HuH-7 (cell line): ENCODE data around the gene RABL2A.
"Not testable (repeated sequence)": the region's sequence is repeated elsewhere in the genome, so short reads cannot be mapped to it uniquely, and the experiment has no call there.

ENCODE experiments used
- DNase-seq: peaks from one replicate; pipeline ENCODE4 v3.0.0; 2011; ENCODE audit warnings: low spot score

The RABL2A gene

DNA sequence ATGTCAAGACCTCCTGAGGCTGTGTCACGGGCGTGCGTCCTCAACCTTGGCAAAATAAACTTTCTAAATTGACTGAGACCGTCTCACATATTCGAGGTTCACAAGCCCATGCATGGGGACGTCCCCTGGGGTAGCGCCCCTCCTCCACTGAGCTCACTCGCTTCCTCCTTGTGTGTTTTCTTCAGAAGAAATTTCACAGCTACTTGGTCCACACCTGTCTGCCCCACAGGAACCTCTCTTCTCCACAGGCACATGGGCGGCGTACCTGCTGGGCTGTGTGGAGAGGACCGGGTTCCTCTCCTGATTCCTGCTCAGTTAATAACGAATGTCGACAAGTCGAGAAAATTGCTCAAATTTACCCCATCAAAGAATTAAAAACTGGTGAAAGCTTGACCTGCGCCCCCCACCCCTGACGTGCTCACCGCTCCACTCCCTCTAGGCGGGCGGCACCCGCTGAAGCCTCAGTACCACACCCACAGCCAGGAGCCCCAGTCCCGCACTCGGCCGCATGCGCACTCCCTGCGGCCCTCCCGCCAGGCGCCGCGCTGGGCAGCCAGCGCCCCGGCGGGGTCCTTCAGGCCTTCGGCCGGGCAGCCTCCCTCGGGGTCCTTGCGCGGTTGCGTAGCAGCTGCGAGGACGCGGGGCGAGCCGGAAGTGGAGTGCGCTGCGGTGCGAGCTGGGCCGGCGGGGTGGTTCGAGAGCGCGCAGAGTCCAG lies at the start of gene RABL2A:
RABL2A (plus strand) TSS at position 651 of the 715 bp plus-strand sequence. CDS start 1,341 bp downstream, outside the sequence.
- peak; percentile 46 for DNase-seq

DNA sequence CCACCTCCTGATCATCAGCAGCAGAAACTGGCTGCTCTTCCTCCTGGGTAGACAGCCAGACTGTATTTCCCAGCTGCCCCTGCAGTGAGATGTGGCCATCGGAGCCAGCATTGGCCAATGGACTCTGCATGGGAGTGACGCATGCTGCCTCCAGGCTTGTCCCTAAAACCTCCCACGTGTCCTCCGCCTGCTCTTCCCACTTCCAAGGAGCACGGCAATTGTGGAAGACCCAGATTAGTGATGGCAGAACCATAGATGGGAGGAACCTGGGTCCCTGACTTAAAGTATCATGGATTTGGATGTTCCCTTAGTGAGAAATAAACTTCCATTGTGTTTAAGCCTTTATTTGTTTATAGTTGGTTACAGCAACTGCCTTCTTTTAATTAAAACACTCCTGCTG lies 48.6 kb upstream of the RABL2A start:
- DNase-seq, result not testable (repeated sequence)

DNA sequence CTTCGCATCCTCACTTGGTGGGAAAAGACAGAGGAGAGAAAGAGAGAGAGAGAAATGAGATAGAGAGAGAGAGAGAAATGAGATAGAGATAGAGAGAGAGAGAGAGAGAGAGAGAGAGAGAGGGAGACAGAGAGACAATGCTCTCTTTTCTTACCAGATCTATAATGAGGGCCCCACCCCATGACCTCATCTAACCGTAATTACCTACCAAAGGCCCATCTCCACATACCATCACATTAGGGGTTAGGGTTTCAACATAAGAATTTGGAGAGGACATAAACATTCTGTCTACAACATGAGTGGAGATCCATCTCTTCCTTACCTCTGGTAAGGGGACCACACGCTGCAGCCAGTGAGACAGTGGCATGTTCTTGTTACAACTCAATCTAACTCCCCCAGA lies 44.6 kb upstream of the RABL2A start:
- not testable (repeated sequence) for DNase-seq

DNA sequence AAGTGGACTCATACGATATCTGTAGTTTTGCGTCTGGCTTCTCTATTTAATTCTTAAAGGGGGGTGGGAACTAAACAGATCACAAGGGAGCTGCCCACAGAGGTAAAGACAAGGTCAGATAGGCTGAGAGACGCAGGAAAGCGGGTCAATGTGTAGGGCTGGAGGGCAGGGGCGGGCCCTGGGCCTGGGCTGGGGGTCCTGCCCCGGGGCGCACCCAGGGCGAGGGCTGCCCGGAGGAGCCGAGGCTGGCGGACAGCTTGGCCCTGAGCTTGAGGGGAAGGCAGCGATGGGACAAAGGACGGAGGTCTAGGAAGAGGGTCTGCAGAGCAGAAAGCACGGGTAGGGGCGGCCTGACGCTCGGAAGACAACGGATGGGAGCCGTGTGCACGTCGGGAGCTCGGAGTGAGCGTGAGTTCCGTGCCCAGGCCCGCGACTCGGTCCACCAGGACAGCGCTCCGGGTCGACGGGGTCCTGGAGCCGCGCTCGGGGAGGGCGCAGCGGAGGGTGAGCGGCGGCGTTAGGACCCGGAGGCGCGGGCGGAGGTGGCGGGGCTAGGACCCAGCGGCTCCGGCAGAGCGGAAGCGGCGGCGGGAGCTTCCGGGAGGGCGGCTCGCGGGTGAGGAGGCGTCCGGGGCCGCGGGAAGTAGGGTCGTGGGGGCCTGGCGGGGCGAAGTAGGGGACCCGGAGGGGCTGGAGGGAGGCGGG lies 43.4 kb upstream of the RABL2A start:
- peak; percentile 73 for DNase-seq

DNA sequence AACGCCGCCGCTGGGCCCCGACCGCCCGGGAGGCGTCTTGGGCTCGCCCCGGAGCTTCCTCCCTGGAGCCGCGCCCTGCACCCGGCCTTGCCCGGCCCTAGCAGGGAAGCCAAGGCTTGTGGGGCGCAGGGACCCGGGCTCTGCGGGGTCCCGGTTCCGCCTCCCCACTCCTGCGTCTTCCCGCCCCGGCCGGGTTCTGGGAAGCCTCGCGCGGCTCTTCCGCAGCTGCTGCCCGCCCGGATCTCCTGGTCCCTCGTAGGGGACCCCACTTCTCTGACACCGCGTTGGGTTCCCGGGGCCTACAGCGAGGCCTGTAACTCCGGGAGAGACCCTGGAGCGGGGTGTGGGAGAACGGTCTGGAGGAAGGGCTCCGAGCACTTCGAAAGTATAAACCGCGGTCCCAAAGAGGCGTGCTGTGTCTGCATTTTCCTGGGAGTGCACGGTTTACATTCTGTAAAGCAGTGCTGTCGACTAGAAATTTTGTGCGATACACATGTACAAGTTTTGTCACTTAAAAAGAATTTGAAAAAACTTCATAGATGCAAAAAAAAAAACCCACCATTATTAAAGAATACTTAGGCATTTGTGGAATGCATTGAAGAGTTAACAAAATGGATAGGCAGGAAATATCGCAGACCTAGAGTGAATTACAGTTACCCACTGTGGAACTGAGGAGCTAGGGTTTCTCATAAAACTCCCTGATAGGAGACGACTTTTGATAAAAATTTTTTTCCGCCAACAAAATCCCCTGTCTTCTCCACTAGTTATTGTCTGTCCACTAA lies 42.6 kb upstream of the RABL2A start:
- DNase-seq, result not testable (repeated sequence)

DNA sequence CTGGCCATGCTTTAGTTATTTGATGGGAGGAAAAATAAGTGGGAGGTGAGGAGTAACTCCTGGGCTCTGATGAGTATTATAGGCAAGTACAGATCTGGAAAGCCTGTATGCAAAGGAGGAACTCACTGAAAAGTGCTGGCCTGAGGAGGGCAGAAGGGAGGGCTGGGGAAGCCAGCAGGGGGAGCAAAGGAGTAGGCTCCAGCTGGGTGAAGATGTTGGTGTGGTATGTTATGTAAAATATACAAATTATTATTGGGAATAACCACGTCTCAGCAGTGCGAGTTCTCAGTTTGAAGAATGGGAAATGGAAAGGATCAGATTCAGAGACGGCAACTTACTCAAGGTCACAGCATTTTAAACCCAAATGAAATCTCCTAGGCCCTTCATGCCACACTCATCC lies 39.9 kb upstream of the RABL2A start:
- not testable (repeated sequence) for DNase-seq

DNA sequence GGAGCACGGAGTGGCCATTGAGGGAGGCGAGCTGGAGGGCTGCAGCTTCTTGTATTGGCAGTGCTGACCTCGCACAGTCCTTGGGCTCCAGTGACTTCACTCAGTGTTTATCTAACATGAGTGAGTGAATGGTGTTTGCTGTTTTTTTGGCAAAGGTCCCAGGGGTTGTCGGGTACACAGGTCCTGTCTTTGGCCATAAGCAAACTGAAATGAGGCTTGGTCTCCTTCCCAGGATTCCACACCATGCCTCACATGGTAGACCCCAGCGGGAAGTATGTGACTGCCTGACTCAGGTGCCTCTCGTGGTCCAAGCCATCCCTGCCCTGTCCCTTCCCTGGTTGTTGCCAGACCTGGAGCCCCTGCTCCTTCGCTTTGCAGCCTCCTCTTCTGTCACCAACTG lies 37.5 kb upstream of the RABL2A start:
- not testable (repeated sequence) for DNase-seq

DNA sequence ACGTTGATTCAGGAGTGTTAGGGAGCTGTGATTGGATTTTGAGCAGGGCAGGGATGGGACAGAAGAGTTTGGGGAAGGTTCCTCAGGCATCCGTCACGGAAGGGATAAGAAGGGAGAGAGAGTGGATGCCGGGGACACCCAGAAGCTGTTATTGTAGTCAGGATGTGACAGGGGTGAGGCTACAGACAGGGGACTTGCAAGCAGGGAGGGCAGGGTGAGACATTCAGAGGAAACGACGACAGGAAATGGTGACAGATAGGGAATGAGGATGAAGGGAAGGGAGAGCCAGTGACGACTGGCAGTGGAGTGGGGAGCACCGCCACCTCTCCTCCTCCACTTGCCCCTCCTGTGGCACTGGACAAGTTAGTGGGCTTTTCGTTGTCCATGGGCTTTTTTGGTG lies 35.1 kb upstream of the RABL2A start:
- not testable (repeated sequence) for DNase-seq

DNA sequence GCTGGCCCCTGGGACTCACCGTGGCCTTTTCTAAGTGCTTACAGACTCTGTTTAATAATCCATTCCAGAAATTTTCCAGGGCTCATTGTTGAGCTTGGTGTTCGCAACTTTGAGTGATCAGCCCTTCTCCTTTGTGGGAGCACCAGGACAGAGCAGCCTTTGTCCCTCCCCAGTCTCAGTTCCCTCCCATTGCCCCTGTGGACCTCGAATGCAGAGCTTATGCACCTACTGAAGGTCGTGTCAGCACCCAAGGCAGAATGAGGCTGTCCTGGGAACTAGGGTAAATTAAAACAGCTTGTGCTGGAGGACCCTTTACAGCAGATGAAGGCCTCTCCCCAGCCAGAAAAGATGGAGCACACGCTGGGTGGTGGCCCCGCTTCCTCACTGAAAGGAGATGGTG lies 33.8 kb upstream of the RABL2A start:
- DNase-seq, result not testable (repeated sequence)

DNA sequence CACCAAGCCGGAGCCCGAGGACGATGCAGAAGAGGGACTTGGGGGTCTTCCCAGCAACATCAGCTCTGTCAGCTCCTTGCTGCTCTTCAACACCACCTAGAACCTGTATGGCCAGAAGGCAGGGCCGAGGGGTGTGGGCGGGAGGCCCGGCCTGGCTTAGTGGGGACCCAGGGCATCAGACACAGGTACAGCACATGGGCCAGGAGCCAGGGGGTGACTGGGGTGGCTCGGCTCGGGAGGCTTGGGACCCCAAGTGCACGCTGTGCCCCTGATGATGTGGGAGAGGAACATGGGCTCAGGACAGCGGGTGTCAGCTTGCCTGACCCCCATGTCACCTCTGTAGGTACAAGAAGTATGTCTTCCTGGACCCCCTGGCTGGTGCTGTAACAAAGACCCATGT lies 31.3 kb upstream of the RABL2A start:
- not testable (repeated sequence) for DNase-seq

DNA sequence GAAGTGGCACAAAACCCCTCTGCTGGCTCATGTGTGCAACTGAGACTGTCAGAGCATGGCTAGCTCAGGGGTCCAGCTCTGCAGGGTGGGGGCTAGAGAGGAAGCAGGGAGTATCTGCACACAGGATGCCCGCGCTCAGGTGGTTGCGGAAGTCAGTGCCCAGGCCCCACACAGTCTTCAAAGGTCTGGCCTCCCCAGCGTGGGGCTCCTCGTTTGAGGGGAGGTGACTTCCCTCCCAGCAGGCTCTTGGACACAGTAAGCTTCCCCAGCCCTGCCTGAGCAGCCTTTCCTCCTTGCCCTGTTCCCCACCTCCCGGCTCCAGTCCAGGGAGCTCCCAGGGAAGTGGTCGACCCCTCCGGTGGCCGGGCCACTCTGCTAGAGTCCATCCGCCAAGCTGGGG lies 29.9 kb upstream of the RABL2A start:
- not testable (repeated sequence) for DNase-seq

DNA sequence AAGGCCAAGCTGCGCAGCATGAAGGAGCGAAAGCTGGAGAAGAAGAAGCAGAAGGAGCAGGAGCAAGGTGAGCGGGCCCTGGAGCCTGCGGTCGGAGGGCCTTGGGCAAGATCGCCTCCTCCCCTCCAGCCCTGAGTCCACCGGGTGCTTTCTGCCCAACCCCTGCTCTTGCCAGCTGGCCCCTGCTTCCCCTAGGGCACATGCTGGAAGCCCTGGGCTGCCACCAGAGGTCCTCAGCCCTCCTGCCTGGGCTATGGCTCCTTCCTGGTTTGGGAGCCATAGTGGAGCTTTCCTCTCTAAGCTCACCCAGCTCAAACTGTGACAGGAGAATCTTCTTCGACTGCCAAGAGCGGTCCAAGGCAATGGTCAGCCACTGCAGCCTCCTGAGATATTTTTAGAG lies 29.5 kb upstream of the RABL2A start:
- not testable (repeated sequence) for DNase-seq

DNA sequence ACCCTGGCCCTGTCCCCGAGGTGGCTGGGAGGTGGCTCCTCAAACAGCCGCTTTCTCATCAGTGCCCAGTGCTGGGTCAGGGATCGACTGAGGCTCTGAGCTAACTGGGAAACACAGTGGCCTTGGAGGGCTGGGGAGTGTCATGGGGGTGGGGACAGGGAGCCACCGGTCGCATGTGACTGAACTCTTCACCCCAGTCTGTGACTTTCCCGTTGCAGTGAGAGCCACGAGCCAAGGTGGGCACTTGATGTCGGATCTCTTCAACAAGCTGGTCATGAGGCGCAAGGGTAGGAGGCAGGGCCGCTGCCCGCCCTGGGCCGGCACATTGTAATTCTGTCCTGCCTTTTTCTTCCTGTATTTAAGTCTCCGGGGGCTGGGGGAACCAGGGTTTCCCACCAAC lies 28.9 kb upstream of the RABL2A start:
- not testable (repeated sequence) for DNase-seq

DNA sequence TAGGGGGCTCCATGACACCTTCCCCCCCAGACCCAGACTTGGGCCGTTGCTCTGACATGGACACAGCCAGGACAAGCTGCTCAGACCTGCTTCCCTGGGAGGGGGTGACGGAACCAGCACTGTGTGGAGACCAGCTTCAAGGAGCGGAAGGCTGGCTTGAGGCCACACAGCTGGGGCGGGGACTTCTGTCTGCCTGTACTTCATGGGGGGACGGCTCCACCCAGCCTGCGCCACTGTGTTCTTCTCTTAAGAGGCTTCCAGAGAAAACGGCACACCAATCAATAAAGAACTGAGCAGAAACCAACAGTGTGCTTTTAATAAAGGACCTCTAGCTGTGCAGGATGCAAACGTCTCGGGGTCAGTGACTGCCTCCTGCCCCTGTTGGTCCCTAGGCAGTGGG lies 28.3 kb upstream of the RABL2A start:
- not testable (repeated sequence) for DNase-seq

DNA sequence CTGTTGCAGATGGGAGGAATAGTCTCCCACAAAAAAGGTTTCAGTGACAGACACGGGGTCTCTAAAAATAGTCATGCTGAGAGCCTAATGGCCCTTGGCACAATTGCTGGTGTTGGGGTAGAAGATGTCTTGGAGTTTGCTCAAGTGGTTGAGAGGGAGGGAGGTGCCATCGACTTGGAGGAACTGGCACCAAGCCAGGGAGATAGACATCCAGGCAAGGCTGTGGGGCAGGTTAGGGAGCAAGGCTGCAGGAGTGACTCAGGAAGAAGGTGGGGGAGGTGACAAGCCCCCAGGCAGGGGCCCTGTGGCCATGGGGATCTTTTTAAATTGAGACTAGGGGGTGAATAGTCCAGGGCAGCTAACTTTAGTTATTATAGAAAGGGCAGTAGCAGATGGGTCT lies 27.9 kb upstream of the RABL2A start:
- DNase-seq, result not testable (repeated sequence)

DNA sequence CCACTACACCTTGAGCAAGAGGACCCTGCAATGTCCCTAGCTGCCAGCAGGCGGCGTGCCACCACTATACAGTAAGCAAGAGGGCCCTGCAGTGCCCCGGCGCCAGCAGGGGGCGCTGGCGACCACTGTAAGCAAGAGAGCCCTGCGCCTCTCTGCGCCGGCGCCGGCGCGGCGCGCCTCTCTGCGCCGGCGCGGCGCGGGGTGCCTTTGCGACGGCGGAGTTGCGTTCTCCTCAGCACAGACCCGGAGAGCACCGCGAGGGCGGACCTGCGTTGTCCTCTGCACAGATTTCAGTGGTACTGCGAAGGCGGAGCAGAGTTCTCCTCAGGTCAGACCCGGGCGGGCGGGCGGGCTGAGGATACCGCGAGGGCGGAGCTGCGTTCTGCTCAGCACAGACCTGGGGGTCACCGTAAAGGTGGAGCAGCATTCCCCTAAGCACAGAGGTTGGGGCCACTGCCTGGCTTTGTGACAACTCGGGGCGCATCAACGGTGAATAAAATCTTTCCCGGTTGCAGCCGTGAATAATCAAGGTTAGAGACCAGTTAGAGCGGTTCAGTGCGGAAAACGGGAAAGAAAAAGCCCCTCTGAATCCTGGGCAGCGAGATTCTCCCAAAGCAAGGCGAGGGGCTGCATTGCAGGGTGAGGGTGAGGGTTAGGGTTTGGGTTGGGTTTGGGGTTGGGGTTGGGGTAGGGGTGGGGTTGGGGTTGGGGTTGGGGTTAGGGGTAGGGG lies 24.9 kb upstream of the RABL2A start:
- DNase-seq, result not testable (repeated sequence)

DNA sequence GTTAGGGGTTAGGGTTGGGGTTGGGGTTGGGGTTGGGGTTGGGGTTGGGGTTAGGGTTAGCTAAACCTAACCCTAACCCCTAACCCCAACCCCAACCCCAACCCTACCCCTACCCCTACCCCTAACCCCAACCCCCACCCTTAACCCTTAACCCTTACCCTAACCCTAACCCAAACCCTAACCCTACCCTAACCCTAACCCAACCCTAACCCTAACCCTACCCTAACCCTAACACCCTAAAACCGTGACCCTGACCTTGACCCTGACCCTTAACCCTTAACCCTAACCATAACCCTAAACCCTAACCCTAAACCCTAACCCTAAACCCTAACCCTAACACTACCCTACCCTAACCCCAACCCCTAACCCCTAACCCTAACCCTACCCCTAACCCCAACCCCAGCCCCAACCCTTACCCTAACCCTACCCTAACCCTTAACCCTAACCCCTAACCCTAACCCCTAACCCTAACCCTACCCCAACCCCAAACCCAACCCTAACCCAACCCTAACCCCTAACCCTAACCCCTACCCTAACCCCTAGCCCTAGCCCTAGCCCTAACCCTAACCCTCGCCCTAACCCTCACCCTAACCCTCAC lies 24.1 kb upstream of the RABL2A start:
- no peak for DNase-seq

DNA sequence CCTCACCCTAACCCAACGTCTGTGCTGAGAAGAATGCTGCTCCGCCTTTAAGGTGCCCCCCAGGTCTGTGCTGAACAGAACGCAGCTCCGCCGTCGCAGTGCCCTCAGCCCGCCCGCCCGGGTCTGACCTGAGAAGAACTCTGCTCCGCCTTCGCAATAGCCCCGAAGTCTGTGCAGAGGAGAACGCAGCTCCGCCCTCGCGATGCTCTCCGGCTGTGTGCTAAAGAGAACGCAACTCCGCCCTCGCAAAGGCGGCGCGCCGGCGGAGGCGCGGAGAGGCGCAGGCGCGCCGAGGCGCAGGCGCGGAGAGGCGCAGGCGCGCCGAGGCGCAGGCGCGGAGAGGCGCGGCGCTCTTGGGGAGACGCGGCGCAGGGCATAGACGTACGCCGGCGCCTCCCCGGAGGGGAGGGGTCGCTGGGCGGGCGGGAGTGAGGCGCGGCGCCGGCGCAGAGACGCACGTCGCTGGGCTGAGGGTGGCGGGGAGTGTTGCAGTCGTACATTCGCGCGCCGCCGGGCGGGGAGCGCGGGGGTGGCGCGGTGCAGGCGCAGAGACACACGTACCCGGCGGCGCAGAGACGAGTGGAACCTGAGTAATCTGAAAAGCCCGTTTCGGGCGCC lies 23.5 kb upstream of the RABL2A start:
- DNase-seq, result peak; percentile 61

DNA sequence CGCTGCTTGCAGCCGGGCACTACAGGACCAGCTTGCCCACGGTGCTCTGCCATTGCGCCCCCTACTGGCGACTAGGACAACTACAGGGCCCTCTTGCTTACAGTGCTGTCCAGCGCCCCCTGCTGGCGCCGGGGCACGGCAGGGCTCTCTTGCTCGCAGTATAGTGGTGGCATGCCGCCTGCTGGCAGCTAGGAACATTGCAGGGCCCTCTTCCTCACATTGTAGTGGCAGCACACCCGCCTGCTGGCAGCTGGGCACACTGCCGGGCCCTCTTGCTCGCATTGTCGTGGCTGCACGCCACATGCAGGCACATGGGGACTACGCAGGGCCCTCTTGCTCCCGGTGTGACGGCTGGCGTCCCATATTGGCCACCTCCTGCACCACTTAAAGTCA lies 23.0 kb upstream of the RABL2A start:
- DNase-seq, result peak; percentile 19

DNA sequence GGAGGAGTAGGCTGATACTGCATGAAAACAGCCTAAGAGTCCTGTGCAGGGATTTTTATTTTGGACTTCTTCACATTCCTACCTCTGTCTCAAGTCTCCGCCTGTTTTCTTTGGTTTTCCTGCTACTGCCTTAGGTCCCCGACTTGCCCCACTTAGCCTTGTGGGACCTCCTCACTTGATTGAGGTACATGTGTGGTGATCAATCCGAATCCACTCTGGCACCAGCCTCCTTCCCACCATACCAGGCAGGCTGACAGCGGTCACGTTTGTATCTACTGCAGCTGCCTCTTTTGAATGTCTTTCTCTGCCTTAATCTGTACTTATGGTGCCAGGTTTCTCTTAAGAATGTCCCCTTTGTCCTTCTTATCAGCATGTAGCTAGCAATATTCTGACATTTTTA lies 22.4 kb upstream of the RABL2A start:
- not testable (repeated sequence) for DNase-seq

DNA sequence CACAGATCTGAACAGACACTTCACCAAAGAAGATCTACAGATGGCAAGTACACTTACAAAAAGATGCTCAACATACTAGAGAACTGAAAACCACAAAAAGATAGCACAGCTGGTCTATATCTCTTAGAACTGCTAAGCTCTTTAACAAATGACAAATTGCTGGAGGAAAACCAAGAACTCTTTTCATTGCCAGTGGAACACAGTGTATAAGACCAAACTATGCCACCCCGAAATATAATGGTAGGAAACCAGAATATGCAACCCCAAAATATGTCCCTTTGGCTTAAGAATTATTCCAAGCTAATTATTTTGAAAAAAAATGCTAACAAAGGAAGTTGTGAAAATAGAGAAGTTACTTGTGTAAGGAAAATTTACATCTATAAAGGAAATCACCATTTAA lies 21.0 kb upstream of the RABL2A start:
- DNase-seq, result not testable (repeated sequence)
